Stimulated activated CD4-positive, alpha-beta T cell treated with anti-CD3 and anti-CD28 coated beads, Interleukin-1b, Interleukin-23, amount 100 ng/mL, for 4 hours (primary cell): ENCODE measurements around the gene VWA3A.
A peak's percentile ranks its signal among the peaks of the same experiment; 100 is the strongest.
"Not testable (repeated sequence)": the region's sequence is repeated elsewhere in the genome, so short reads cannot be mapped to it uniquely, and the experiment has no call there.

Source experiments
- DNase-seq, 2 donors: peaks; one replicate each; pipeline ENCODE4 v3.0.0-alpha.2; 2020; ENCODE audit warnings: low read depth in 2 of 2

VWA3A gene

DNA sequence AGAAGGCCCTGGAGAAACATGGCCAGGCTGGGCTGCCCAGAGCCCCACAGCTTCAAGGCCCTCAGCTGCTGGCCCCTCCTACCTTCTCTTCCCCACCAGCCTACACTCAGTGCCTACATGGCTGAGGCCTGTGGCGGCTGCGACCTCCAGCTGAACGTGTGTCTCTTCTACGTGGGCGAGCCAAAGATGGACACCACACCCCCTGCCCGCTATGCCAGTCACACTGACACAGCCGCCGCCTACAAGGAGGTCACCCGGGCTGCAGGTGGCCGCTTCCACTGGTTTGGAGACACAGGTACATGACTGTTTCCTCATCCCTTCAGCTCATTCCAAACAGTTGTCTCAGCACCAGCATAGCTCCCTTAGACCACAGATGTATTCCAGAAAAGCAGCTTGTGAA, 40.5 kb downstream of the VWA3A start:
- no peak for DNase-seq

DNA sequence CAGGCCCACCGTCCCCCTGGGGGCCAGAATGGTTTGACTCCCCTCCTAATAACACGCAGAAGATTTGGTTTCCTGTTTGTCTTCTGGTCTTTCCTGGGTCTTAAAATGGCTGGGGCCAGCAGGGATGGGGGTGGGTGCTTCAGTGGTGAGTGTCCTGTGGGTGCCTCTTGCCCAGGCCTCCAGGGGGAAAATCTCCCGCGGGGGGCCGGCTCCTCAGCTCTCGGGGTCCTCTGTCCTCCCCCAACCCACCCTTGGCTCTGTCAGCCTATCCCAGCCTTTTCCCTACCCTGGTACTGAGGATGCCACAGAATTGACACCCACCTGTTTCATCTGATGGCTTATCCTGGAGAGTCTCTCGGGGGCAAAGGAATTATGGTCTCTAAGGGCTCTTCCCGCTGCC, 46.1 kb downstream of the VWA3A start:
- DNase-seq = no peak

DNA sequence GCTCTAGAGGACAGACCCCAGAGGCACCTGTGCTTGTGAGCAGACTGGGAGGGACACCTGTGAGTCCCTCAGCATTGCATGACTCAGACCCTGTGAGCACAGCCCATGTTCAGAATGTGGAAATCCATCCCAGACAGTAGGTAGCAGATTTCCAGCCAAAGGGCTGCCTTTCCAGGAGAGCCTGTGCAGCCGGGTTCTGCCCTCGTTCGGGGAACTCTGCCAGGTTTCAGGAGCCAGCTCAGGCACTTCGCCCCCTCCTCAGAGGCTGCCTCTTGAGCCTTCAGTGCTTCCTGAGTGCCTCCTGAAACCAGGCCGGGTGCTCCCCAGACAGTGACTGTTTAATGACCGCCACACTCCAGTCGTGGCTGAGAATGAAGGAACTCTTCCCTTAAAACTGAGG, 46.7 kb downstream of the VWA3A start:
- no peak for DNase-seq

DNA sequence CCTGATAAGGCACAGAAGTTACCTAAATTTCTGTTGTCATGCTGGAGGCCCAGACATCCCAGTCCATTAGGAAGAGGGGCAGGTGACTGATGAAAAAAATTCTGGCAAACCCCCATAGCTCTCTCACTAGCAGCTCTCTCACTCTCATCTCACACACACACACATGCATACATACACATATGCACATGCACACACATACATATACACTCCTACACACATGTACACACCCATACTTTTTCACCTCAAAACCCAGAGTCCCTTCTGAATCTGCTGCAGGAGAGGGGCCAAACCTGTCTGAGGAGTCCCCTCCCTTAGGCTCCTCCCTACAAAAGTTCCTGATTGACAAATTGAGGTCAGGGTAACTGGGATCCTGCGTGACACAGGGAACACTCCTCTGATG, 47.4 kb downstream of the VWA3A start:
- no peak for DNase-seq

DNA sequence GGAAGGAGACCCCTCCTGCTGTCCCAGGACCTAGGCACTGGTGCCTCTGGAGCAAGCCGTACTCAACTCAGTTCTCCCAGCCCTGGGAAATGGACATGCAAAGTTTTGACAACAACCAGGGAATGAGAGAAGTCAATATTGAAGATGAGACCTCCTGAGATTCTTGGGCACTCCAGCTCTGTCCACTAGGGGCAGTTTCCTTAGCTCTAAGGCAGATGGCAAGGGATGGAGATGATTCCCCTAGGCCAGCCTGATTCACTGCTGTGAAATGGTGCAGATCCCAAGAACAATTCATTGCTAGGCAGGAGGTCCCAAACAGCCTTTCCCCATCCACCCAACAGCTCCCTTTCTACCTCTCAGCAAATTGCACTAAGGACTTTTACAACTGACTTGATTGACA, 49.4 kb downstream of the VWA3A start:
- DNase-seq = no peak

DNA sequence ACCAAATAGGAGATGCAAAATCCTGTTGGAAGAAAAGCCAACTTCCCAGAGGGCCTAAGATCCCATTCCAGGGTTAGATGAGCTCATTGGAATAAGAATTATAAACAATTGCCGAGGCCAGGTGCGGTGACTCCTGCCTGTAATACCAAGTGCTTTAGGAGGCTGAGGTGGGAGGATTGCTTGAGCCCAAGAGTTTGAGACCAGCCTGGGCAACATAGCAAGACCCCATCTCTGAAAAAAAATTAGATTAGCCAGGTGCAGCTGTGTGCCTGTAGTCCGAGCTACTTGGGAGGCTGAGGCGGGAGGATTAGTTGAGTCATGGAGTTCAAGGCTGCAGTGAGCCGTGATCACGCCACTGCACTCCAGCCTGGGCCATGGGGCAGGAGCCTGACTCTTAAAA, 52.2 kb downstream of the VWA3A start:
- DNase-seq = no peak

DNA sequence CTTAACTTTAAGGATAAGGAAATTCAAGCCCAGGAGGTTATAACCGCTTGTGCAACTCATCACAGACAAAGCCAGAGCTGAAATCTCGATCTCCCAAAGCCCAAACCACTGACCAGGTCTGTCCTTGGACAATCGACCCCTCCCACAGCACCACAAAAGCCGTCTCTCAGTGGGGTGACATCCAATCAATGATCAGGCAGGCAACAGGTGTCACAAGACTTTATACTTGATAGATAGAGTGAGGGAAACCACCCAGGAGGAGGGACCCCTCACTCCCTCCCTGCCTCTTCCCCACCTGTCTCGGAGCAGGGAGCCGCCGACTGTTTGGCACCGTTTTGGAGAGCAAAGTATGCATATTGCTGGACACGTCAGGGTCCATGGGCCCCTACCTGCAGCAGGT, 55.5 kb downstream of the VWA3A start:
- DNase-seq = no peak

DNA sequence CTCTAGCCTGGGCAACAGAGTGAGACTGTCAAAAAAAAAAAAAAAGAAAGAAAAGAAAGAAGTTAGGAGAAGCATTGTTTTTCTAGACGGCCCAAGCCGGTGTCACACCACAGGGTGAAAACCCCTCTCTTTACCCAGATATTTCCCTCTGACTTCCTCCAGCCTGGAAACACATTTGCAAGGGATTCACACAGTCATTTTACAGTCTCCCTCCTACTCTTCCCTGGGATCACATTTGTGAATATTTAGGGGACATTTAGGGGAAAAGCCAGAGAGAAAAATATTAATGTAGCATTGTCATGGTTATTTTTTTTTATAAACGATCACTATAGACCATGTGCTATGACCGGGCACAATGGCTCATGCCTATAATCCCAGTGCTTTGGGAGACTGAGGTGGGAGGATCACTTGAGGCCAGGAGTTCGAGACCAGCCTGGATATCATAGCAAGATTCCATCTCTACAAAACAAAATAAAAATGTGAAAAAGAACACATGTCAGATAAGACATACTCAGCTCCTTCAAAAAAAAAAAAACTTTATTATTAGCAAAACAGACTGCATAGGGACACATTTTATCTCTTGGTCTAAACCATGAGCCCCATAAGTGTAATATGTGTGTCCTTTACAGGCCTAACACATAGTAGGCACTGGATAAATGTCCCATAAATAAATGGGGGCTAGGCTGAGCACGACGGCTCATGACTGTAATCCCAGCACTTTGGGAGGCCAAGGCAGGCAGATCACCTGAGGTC, 59.1 kb downstream of the VWA3A start:
- no peak for DNase-seq

DNA sequence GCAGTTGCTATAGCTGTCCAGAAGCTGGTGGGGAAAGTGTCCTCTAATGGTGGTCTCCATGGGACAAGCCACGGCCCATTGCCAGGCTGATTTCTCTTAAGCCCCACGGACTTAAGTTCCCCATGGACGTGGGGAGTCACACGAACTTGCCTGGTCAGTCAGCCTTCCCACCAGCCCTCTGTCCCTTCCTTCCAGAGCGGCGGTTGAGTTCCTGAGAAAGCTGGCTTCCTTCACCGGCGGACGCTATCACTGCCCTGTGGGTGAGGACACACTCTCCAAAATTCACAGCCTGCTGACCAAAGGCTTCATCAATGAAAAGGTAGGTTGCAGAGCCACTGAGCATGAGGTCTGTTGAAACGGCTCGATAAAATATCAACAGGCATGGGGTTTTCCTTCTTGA, 60.0 kb downstream of the VWA3A start:
- DNase-seq = no peak

DNA sequence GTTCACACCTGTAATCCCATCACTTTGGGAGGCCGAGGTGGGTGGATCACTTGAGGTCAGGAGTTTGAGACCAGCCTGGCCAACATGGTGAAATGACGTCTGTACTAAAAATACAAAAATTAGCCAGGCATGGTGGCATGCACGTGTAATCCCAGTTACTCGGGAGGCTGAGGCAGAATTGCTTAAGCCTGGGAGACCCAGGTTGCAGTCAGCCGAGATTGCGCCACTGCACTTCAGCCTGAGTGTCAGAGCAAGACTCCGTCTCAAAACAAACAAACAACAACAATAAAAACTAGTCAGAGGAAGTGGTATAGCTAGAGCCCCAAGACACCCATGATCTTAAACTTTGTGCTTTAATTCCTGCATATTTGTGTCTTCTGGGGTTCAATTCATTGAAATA, 60.7 kb downstream of the VWA3A start:
- DNase-seq = not testable (repeated sequence)

DNA sequence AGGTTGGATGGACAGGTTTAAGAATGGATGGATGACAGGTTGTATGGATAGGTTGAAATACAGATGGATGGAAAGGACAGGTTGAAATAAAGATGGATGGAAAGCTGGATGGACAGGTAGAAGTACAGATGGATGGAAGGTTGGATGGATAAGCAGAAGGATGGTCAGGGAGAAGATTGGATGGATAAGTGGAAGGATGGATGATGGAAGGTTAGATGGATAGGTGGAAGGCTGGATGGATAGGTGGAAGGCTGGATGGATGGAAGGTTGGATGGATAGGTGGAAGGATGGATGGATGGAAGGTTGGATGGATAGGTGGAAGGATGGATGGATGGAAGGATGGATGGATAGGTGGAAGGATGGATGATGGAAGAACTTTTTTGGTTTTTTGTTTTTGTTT, 69.1 kb downstream of the VWA3A start:
- DNase-seq = no peak

DNA sequence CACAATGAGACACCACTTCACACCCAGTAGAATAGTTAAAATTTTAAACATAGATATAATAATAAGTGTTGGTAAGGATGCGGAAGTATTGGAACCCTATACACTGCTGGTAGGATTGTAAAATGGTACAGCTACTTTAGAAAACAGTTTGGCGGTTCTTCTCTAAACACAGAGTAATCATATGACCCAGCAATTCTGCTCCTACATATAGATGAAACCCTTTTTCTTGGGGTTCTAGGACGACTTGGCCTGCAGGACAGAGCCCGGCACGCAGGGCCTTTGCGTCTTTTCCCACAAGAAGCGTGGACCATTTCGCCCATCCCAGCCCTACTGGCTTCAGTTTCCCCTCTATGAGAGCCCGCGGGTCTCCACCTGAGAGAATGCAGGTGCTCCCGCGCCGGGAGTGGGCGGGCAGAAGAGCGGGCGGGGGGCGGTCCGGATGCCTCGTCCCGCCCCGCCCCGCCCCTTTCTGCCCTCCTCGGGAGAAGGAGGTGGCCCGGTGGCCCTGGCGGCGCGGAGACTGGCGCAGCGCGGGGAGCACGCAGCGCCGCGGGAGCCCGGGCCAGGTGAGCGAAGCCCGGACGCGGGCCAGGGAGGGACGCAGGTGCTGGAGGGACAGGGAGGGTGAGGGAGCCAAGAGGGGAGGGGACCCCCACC, 69.8 kb downstream of the VWA3A start, which contains the start of gene SDR42E2:
Gene SDR42E2 (plus strand): TSS at position 508 of the 657 bp plus-strand sequence. CDS start 3,077 bp downstream, outside the sequence.
- DNase-seq = peak; percentile 27 to 49

DNA sequence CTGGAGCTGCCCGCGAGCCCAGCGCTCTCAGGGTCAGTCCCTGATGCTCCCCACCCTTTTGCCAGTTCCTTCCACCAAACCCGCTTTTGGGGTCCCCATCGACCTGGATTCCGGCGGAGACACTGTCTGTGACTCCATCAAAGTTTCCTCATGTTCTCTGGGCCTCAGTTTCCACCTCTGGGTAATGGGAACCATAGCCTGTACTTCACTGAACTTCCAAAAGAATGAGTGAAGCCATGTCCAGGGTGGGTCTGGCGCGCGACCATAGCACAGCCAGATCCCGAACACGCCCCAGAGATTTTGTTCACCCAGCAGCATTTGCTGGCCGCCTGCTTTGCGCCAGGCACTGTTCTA, 70.3 kb downstream of the VWA3A start:
- no peak for DNase-seq

DNA sequence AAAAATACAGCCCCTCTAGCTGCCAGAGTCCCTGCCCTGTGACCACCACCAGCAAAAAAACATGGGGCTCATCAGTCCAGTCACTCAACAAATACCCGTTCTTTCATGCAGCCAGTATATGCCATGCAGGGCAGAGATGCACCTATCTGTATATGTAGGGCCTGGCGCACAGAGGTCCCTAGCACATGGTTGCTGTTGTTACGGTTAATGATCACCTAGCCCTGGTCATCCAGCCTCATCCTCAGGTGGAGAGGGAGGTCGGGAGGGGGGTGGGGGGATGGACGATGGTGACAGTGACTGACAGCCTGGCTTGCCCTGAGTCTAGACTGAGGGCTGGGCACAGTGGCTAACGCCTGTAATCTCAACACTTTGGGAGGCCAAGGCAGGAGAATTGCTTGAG, 71.5 kb downstream of the VWA3A start:
- no peak for DNase-seq

DNA sequence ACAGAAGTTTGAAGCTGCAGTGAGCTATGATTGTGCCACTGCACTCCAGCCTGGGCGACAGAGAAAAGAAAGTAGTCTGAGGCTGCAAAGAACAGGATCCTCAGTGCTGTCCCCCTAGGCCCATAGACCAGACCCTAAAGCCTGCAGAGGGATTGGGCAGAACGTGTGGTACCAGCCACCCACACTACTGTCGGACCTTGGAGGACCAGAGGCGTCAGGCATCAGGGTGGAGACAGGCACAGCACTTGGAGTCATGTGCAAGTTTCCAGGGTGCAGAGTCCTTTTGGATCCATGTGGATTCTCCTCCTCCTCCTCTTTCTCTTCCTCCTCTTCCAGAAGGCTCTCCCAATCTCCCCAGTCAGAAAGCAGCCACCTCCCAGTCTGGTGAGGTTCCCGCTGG, 72.1 kb downstream of the VWA3A start:
- DNase-seq = no peak

DNA sequence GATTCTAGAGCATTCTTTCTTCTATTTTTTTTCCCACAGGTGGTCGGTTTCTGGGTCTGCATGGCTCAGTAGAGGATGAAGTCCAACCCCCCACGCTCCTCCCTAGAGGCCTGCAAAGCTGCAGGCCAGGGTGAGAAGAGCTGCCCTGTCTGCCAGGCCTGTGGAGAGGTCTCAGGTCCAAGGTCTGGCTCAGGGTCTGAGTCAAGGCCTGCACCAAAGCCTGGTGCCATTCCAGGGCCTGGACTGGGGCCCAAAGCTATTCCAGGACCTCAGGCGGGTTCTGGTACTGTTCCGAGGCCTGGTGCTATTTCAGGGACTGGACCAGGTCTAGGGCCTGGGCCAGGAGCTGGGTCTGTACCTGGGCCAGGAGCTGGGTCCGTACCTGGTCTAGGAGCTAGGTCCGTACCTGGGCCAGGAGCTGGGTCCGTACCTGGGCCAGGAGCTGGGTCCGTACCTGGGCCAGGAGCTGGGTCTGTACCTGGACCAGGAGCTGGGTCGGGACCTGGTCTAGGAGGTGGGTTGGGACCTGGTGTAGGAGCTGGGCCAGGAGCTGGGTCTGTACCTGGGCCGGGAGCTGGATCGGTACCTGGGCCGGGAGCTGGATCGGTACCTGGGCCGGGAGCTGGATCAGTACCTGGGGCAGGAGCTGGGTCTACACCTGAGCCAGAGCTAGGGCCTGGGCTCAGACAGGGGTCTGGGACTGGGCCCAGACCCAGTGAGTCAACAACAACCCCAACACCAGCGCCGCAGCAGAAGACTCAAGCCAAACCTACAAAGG, 73.4 kb downstream of the VWA3A start:
- no peak for DNase-seq

DNA sequence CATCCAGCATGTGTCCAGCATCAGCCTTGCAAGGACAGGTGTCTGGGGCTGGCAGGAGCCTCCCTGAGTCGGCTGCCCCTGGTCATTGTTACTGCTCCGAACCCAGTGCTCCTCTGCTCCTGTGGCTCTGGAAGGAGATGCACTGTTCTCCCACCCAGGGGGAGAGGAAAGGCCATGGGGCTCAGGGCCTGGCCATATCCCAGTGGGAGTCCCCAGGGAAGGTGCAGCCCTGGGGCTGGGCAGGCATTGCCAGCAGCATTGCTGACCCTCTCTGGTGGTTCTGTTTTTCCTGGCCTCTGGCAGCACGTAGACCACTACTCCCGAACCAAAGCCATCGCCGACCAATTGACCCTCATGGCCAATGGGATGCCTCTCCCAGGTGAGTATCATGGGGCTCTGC, 79.6 kb downstream of the VWA3A start:
- DNase-seq = no peak

DNA sequence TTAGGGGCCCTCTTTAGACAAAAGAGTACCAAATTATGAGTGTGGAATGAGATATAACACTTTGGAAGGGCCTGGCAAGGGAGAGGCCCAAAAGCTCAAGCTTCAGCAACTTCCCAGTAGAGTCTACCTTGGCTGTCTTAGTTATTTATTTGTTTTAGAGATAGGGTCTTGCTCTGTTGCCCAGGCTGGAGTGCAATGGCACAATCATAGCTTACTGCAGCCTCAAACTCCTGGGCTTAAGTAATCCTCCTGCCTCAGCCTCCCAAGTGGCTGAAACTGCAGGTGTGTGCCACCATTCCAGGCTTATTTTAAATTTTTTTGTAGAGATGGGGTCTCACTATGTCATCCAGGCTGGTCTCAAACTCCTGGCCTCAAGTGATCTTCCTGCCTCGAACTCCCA, 80.3 kb downstream of the VWA3A start:
- DNase-seq = not testable (repeated sequence)

DNA sequence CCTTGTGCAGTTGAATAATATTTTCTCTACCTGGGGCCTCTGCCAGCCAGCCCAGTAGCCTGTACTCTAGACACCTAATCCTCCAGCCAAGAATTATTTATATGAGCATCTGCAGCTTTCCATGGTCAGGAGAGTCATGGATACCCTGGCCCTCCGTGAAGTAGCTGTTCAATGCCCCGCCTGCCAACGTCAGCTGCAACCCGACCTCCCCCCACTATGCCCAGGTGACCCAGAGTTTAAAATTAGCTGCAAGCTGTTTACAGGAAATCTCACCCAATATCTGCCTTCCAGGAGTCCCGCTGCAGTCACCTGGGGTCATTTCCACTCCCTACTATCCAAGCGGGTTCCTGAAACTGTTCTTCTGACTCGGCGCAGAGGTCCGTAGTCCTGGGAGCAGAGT, 82.3 kb downstream of the VWA3A start:
- no peak for DNase-seq

DNA sequence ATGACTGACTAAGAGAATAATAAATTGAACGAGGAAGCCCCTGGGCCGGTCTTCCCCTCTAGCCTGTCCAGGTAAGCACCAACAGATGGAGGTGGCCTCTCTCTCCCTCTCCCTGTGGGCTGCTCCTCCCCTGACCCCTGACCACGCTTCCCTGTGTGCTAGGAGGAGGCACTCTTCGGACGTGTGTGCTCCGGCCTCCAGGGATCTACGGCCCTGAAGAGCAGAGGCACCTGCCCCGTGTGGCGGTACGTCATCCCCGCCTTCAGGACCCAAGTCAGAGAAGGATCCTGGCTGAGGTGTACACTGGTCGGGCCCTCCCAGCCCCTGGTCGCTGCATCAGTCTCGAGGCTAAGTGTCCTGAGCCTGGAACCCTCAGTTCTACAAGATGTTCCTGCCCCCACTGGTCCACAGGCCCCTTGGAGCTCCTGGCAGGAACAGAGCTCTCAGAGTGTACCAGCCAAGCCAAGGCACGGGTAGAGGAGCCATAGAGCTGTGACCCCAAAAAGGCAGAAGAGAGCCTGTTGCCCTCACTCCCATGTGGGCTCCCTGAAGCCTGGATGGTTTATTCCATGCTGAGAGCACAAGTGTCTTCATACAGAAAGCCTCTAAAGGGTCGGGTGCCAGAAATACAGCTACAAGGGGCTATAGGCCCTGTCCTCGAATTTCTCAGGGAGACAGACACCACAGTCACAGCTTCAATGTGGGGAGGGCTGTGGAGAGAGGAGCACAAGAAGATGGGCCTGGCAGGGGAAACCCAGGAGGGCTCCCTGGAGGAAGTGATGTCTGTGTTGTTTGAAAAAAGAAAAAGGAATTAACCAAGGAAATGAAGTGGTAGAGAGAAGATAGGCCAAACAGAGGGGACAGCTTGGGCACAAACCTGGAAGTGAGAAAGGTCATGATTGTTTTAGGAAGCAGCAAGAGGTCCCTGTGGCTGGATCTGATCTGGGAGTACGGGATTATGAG, 85.9 kb downstream of the VWA3A start:
- DNase-seq = no peak

DNA sequence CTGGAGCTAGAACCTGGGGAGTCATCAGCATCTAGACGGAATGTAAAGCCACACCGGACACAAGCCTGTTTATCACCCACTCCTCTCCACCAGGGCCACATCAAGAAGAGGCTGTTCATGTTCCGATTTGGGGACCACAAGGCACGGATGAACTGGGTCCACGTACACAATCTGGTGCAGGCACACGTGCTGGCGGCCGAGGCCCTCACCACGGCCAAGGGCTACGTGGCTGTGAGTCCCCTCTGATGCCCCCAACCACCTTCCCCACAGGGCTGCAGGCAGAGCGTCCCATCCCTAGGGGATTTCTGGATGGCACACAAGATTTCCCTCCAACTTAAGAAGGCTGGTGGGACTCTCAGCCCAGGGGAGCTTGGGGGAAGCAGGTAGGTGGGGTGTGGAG, 89.1 kb downstream of the VWA3A start:
- no peak for DNase-seq

DNA sequence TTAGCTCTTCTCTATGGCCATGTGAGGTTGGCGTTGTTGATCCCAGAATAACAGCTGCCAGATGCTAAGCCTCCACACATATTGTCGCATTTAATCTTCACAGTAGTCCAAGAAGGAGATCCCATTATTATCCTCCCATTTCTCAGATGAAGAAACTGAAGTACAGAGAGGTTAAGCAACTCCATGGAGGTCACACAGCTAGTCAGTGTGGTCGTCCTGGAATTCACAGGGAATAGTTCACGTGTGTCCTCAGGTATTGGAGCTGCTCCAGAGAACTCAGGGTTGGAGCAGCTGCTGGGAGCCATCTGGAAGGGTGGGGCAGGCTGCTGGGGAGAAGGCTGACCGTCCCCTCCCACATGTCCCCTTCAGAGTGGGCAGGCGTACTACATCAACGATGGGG, 89.5 kb downstream of the VWA3A start:
- DNase-seq = no peak
